Measurements from ENCODE around the gene SORCS1.

SORCS1 gene

GRCh38 chr10:106795619-106796018, 368.9 kb downstream of the SORCS1 start:
- FAIRE-seq: no peak

GRCh38 chr10:106793617-106794016, 370.9 kb downstream of the SORCS1 start:
- FAIRE-seq: no peak

- FAIRE-seq: no peak
These were observed 374.9 kb downstream of the SORCS1 start for GRCh38 chr10:106789623-106790022.

- no peak for FAIRE-seq
These were observed 375.5 kb downstream of the SORCS1 start for GRCh38 chr10:106788982-106789381.

GRCh38 chr10:106785528-106785927, 379.0 kb downstream of the SORCS1 start:
- no peak for FAIRE-seq

- no peak for FAIRE-seq
These were observed 383.9 kb downstream of the SORCS1 start for GRCh38 chr10:106780632-106781031.

GRCh38 chr10:106777841-106778240, 386.7 kb downstream of the SORCS1 start:
- FAIRE-seq: no peak

- FAIRE-seq: no peak
These were observed 389.4 kb downstream of the SORCS1 start for GRCh38 chr10:106775127-106775526.

GRCh38 chr10:106772957-106773356, 391.5 kb downstream of the SORCS1 start:
- no peak for FAIRE-seq

GRCh38 chr10:106771154-106771553, 393.4 kb downstream of the SORCS1 start:
- FAIRE-seq: no peak

- FAIRE-seq: no peak
These were observed 396.3 kb downstream of the SORCS1 start for GRCh38 chr10:106768204-106768603.

- no peak for FAIRE-seq
These were observed 398.6 kb downstream of the SORCS1 start for GRCh38 chr10:106765928-106766327.

- no peak for FAIRE-seq
These were observed 399.2 kb downstream of the SORCS1 start for GRCh38 chr10:106765241-106765754.

- no peak for FAIRE-seq
These were observed 400.1 kb downstream of the SORCS1 start for GRCh38 chr10:106764360-106764759.

- FAIRE-seq: no peak
These were observed 402.6 kb downstream of the SORCS1 start for GRCh38 chr10:106761906-106762305.

GRCh38 chr10:106757521-106757920, 407.0 kb downstream of the SORCS1 start:
- no peak for FAIRE-seq

GRCh38 chr10:106751091-106751490, 413.4 kb downstream of the SORCS1 start:
- no peak for FAIRE-seq

- no peak for FAIRE-seq
These were observed 417.6 kb downstream of the SORCS1 start for GRCh38 chr10:106746868-106747267.

- FAIRE-seq: no peak
These were observed 423.4 kb downstream of the SORCS1 start for GRCh38 chr10:106741006-106741530.

- no peak for FAIRE-seq
These were observed 424.4 kb downstream of the SORCS1 start for GRCh38 chr10:106740071-106740470.

GRCh38 chr10:106734220-106734619, 430.3 kb downstream of the SORCS1 start:
- FAIRE-seq: no peak

- no peak for FAIRE-seq
These were observed 436.3 kb downstream of the SORCS1 start for GRCh38 chr10:106728232-106728631.

- FAIRE-seq: no peak
These were observed 437.3 kb downstream of the SORCS1 start for GRCh38 chr10:106727170-106727569.

- FAIRE-seq: no peak
These were observed 442.0 kb downstream of the SORCS1 start for GRCh38 chr10:106722524-106722923.

- no peak for FAIRE-seq
These were observed 443.8 kb downstream of the SORCS1 start for GRCh38 chr10:106720683-106721082.
